Dermis blood vessel endothelial cell (primary cell): ENCODE data around the gene LRRC14B. TPM values are rescaled to one million over a fixed set of nuclear protein-coding genes. Genes with fewer than 3 reads are reported as not detected.
"Not testable (repeated sequence)": the region's sequence is repeated elsewhere in the genome, so short reads cannot be mapped to it uniquely, and the experiment has no call there.

Experiments used
- DNase-seq: peaks from one replicate; pipeline ENCODE4 v3.0.0; 2010
- total RNA-seq: library from RNA; depleted of rRNA; stranded (reverse); fragments of >200 nt; gene quantifications from 2 replicates; pipeline ENCODE4 v1.2.3, GENCODE V29; 2014

LRRC14B gene
- total RNA-seq, 1 donor from 2014 or later: not detected

DNA sequence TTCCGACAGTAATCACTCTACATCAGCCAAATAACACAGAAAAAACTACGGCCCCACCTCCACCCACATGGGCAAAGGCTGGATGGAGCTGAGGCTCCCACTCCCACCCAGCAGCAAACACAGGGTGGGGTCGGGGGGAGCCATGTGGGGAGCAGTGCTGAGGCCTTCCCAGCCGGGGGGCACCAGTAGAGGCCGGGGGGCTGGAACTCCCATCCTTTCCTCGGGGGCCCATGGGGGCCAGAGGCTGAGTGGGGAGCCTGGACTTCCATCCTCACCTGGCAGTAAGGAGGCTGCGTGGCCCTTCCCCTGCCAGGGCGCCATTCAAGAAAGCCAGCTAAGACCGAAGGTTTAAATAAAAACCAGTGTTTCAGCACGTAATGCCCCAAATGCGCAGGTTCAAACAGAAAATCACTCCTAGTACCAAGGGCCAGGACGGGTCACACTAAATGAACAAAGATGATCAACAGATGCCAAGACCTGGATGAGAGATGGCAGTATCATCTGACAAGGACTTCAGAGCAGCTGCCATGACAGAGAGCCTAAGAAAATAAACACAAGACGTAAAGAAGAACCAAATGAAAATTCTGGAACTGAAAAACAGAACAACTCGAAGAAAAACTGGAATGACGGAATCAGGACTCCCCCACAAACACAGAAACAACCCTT is 17.3 kb downstream of the LRRC14B start:
- DNase-seq: no peak

DNA sequence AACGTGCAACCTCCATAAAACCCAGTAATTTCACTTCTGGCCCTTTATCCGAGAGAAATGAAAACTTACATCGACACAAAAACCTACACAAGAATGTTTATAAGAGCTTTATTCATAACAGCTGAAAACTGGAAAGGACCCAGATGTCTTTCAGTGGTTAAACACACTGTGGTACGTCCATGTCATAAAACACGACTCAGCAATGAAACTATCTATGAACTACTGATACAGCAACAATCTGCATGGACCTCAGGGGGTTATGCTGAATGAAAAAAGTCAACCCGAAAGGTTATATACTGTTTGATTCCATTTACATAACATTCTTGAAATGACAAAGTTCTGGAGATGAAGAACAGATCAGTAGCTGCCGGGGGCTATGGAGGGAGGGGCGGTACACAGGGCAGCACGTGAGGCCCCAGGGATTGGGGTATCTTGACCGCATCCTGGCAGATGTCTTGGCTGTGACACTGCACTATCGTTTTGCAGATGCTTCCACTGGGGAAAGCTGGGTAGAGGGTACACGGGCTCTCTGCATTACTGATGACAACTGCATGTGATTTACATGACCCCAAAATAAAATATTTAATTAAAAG is 22.6 kb downstream of the LRRC14B start:
- no peak for DNase-seq

DNA sequence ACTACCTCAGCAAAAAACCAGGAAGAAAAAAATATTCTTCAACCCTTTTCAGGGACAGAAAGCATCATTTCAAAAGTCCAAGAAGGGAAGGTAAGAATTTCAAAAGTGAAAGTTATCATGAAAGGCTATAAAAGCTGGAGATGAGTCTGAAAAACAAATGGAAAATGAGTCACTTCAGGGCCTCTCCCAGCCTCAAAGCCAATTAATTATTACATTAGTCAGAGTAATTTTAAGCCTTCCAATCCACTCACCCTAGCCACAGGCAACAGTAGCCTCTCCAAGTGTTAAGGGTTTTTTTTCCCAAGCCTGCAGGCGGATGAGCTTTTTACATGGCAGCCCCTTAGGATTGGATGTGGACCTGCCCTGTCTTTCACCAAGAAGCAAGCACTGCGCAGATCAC is 24.0 kb downstream of the LRRC14B start:
- DNase-seq: not testable (repeated sequence)

DNA sequence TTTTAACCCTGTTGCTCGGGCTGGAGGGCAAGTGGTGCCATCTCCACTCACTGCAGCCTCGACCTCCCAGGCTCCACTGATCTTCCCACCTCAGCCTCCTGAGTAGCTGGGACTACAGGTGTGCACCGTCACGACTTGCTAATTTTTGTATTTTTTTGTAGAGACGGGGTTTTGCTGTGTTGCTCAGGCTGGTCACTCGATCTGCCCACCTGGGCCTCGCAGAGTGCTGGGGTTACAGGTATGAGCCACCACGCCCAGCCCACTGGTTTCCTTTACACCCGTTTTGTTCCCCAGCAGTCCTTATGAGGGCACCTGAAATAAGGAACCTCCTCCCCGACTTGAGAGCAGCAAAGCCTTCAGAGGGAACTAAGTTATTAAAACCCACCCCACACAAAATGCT is 24.8 kb downstream of the LRRC14B start:
- DNase-seq: not testable (repeated sequence)

DNA sequence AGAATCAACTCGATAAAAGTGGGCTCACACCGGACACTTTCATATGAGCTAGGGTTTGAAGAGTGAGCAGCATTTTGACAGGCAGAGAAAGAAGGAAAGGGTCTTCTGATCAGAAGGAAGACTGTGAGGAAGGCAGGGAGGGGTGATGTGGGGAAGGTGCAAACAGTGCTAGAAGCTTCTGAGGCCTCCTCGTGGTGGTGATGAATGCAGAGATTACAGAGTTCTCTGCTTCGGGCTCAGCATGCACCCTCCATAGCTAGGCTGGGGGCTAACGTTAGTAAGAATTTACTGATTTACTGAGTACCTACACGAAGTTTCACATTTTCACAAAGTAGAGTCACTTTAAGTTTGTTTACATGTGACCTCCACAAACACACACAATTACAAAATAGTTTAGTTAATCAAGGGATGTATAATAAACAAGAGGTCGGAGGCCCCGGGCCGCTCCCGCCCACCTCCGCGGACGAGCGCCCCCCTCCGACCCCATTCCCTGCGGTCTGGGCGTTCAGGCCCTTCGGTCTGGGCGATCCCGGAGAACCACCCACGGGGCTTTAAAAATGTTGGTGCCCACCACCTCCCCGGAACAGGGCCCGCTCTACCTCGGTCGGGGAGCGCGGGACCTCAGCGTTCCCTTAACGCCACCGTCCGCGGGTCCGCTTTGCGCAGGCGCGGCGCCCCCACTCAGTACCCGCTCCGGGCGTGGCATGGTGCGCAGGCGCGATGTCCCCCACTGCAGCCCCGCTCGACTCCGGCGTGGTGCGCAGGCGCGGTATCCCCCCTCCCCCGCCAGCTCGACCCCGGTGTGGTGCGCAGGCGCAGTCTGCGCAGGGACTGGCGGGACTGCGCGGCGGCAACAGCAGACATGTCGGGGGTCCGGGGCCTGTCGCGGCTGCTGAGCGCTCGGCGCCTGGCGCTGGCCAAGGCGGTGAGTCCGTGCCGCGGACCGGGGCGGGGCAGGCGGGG is 26.5 kb downstream of the LRRC14B start, which contains the start of the genes CCDC127 and SDHA:
Gene CCDC127 (minus strand): TSS at position 660 of the 963 bp plus-strand sequence. CDS start 1,304 bp downstream, outside the sequence.
Gene SDHA (plus strand): TSS at position 827 of the 963 bp plus-strand sequence. CDS start 36 bp downstream, at position 863.
- peak; percentile 96 for DNase-seq

DNA sequence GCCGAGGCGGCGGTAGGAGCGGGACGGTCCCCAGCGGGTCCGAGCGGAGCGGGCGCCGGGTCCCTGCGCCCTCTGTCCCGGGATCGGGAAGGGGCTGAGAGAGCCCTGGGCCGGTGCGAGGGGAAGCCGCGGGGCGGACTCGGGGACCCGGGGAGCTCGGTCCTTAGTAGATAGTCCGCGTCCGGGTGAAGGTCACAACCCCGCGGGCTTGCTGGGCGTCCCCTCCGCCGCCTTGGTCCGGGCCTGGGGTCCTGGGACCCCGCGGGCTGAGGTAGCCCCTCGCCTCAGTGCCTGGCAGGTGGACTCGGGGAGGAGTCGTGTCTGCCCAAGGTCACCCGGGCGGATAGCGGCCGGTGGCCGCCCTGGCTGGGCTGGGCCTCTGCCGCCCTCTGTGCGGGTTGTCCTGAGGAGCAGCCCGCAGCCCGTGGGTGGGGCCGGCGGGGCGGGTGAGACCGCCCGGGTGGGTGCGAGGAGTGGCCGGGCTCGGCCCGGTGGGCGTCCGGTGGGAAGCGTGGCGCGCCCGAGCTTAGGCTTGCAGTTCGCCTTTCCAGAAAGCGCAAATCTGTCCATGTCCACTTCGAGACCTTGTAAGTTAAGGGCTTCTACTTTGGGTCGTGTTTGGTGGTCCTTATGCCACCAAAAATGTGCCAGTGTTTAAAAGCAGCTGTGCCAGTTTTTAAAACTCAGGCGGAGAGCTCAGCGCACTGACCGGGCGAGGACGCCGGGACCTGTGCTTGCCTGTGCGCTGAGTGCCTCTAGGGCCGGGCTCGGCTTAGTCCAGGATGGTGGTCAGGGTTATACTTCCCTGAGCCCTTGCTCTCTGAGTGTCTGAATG is 27.4 kb downstream of the LRRC14B start:
- DNase-seq: peak; percentile 66

DNA sequence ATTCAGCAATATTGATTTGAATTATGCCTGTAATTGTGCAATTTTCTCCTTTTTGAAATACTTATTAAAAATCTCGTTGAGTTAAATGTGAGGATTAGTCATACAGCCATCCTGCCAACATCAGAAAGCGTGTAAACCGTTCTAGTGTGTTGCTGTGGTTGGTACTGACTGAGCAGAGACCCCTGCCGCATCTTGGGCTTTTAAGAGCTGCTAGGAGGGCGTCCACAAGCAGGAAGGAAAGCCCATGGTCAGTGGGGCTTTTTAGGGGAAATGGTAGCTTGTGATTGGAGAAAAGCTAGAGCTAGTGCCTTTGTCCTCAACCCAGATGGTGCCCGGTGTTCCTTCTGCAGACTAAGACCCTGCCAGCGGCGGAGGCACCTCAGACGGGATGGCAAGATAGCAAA is 28.2 kb downstream of the LRRC14B start:
- peak; percentile 61 for DNase-seq

DNA sequence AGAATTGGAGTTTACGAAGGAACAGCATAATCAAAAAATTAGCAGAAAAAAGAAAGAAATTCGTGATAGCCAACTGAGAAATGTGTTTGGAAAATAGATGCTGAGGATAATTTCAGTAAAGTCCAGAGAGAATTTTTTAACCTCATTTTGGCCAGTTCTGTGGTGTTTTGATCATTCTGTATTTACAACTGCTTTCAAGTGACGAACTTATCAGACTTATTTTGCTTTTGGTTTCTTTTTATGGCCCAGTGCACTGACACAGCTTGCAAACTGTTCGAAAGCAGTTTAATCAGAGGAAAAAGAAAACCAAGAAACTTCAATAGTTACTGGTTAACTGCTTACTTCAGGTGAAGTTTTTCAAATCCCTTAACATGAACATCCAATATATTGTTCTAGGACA is 28.7 kb downstream of the LRRC14B start:
- DNase-seq: peak; percentile 18

DNA sequence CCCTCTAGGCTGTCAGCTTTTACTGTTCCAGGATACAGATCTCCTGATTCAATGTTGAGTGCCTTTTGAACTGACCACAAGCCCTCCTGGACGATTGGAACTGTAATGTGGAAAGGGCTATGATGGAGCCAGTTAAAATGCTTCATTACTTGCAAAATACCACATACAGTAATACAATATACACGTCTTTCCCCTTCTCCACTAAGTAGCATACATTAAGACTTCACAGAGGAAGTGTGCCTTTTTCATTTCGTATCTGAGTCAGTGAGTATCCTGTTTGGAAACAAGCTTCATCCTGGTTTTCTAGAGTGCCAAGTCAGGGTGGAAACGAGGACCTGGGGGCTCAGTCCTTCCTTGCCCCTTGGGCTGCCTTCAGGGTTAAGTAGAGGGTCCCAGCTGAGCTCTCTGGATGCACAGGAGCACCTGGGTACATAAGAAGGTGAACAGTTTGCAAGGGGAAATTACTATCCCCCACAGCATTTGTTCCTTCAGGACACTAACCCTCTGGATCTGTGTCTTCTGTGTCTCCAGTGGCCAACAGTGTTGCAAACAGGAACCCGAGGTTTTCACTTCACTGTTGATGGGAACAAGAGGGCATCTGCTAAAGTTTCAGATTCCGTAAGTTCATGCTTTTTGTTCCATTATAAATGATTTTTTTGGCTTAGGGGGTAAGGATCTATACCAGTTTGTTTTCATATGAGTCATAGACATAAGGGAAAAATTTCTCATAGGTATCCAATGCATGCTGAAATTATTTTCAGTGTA is 31.8 kb downstream of the LRRC14B start:
- DNase-seq: peak; percentile 72

DNA sequence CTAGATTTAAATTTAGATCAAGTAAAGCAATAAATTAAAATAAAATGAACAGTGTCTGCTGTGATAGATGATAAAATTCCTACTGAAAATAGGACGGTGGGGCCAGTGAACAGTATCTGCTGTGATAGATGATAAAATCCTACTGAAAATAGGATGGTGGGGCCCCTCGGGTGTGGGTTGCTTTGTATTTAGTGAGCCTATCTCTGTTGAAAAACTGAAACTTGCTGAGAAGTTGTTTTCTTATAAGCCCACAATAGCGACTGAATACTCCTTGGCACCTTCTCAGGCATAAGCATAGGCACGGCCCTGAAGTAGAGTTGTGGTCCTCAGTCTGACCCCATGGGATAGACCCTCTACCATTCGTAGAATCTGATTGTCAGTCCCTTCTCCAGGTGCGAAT is 32.5 kb downstream of the LRRC14B start:
- DNase-seq: no peak

DNA sequence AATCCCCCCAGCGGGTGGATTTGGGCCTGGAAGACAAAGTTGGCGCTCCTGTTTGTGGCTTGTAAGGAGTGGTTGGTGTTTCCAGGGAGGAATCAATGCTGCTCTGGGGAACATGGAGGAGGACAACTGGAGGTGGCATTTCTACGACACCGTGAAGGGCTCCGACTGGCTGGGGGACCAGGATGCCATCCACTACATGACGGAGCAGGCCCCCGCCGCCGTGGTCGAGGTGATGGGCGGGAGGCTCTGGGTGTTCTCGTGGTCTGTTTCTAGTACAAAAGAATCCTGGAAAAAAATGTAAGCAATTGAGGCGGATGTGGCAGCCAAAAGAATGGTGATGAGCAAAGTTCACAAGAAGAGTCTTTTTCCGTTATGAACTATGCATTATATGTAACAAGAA is 34.0 kb downstream of the LRRC14B start:
- DNase-seq: no peak

DNA sequence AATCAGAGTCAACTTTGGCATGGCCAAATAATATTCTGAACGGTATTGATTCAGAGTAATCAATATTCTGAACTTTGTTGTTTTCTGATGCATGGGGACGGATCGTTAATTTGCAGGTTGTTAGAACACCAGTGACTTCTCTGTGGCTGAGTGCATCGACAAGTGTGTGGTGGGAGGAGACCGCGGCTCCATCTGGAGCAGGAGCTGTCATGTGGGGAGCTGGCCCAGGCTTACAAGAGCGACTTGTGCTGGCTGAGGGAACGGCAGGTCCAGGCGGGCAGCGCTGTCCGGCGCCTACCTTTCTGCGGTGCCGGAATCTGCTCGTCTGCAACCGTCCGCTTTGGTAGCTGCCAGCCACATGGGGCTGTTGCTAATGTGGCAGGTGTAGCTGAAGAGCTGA is 36.1 kb downstream of the LRRC14B start:
- DNase-seq: not testable (repeated sequence)

DNA sequence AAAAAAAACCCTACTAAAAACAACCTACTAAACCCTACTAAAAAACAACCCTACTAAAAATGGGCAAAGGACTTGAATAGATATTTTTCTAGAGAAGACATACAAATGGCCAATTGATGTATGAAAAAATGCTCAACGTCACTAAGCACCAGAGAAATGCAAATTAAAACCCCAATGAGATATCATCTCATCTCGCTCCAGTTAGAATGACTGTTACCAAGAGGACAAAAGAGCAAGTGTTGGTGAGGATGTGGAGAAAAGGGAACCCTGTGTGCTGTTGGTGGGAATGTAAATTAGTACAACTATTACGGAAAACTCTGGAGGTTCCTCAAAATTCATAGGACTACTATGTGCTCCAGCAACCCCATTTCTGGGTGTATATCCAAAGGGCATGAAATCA is 37.6 kb downstream of the LRRC14B start:
- DNase-seq: no peak

DNA sequence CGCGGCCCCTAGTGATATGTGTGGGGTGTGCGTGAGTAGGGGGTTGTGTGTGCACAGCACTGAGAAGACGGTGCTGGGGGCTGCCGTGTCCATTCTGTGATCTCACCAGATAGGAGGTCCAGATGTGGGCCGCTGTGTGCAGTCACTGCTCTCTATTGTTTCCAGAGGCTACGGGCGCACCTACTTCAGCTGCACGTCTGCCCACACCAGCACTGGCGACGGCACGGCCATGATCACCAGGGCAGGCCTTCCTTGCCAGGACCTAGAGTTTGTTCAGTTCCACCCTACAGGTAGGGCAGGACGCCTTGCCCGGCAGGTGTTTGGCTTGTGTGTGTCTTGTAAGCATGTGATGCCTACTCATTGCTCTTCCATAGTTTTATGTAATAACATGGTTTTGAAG is 39.4 kb downstream of the LRRC14B start:
- no peak for DNase-seq

DNA sequence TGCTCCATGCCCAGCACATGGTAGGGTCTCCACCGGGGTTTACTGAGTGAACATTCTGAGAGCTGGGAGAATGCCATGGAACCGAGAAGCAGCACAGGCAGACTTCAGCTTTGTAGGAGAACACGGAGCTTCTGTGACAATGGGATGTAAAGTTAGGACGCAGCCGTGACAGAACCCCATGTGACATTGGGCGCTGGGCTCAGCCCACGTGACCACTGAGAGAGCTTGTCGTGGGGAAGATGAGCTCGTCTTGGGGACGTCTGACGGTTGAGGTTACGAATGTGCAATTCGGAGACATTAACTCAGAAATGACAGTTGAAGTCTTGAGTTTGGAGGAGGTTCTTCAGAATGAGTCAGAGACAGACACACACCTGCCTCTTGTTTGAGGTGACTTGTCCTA is 40.4 kb downstream of the LRRC14B start:
- DNase-seq: no peak

DNA sequence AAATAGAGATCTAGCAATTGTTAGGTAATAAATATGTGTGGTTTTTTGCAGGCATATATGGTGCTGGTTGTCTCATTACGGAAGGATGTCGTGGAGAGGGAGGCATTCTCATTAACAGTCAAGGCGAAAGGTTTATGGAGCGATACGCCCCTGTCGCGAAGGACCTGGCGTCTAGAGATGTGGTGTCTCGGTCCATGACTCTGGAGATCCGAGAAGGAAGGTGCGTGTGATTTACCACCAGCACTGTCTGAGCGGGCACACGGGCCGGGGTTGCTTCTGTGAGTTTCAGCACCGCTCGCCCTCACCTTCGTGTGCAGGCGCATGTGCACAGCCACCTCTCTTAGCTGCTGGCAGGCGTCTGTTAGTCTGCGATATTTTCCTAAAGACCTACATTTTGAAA is 42.1 kb downstream of the LRRC14B start:
- DNase-seq: not testable (repeated sequence)

DNA sequence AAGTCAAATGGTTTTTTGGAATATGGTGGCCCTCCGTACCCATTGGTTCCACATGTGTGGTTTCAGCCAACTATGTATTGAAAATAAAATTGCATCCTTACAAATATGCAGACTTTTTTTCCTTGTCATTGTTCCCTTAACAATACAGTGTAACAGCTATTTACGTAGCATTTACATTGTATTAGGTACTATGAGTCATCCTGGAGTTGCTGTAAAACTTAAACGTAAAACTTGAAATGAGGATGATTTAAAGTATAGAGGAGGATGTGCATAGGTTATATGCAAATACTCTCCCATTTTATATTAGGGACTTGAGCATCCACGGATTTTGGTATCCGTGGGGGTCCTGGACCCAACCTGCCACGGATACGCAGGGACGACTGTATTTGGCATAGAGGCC is 43.2 kb downstream of the LRRC14B start:
- peak; percentile 31 for DNase-seq

DNA sequence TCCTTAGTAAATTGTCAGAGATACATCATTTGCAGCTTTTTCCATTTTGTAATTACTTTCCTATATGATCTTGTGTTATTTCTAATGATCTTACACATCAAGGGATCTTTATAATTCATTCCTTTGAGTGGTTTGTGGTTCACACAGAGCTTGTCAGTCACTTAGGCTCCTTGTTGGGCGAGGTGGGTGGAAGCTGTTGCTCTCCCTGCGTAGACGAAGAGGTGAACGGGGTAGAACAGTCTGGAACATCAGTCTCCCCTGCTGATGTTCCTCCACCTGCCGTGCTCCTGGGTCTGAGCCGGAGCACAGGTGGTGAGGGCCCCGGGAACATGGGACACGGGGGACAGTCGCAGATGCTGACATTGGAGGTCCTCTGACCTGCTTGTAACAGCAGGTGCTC is 44.2 kb downstream of the LRRC14B start:
- DNase-seq: not testable (repeated sequence)

DNA sequence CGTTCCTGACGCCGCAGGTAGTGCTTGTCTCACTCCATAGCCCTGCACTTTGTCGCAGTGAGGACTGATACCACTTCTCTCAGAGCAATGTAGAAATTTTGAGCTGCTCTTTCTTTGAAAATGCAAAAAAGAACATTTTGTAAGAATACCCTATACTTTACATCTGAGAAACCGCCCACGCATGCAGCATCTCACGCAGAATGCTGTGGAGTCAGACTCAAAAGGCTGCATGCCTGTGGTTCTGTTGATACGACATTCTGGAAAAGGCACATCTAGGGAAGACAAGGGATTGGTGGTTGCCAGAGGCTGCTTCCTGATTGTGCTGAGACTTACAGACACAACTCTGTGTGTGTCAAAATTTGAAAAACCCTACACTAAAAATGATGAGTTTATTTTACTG is 46.6 kb downstream of the LRRC14B start:
- DNase-seq: not testable (repeated sequence)

DNA sequence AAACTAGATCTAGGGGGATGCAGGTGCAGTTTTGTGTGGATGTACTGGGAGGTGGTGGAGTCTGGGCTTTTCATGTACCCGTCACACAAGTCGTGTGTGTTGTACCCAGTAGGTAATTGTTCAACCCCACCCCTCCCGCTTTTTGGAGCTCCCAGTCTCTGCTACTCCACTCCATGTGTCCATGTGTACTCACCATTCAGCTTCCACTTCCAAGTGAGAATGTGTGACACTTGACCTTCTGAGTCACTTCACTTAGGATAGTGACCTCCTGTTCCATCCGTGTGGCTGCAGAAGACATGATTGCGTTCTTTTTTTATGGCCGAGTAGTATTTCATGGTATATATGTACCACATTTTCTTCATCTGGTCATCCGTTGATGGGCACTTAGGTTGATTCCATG is 49.3 kb downstream of the LRRC14B start:
- DNase-seq: not testable (repeated sequence)

DNA sequence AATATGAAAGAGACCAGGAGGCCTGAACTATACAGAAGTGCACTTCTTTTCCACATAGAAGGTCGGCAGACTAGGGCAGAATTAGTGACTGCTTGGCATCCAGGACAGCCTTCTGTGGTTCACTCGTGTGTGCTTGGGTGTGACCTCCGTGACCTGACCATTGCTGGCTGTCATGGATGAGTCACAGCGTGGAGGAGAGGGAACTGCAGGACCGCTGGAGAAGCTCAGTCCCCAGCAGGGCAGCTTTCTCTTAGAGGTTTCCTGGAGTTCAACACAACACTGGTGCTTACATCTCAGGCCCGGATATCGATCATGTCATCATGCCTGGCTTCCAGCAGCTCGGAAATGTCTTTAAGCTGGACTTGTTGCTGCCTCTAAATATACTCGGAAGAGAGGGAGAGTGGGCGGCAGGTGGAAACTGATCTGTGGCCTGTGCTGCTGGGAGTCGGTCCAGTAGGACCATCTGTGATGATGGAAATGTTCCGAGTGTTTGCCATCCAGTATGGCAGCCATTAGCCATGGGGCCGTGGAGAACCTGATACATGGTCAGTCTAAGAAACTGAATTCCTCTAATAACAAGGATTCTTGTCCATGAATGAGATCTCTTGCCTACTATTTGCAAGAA is 49.9 kb downstream of the LRRC14B start:
- not testable (repeated sequence) for DNase-seq
